Thymus (tissue), 11 donors: ENCODE data around the gene AJM1. TPM values are rescaled to one million over a fixed set of nuclear protein-coding genes. Genes with fewer than 3 reads are reported as not detected.

Source experiments
- DNase-seq, 9 donors: peaks; one replicate each; pipeline ENCODE4 v3.0.0-alpha.2; 2013; ENCODE audit warnings: low spot score in 9 of 9, low read depth in 6 of 9, missing footprints in 1 of 9
- H3K27ac ChIP-seq, 2 donors: one replicate each; pipeline ENCODE4 v1.5.1; 2013; ENCODE audit warnings: control low read depth in 1 of 2, low read depth in 1 of 2, low read length in 1 of 2, mild to moderate bottlenecking in 1 of 2, moderate library complexity in 1 of 2
- H3K27me3 ChIP-seq, 2 donors: one replicate each; pipeline ENCODE4 v1.5.1; 2013; ENCODE audit warnings: low read length in 1 of 2; ENCODE audit not compliant: control insufficient read depth in 2 of 2, insufficient read depth in 1 of 2
- H3K36me3 ChIP-seq, 2 donors: one replicate each; pipeline ENCODE4 v1.5.1; 2013; ENCODE audit warnings: low read length in 1 of 2, mild to moderate bottlenecking in 1 of 2, moderate library complexity in 1 of 2; ENCODE audit not compliant: control insufficient read depth in 2 of 2, insufficient read depth in 2 of 2
- H3K4me1 ChIP-seq, 2 donors: one replicate each; pipeline ENCODE4 v1.5.1; 2013; ENCODE audit warnings: low read length in 2 of 2; ENCODE audit not compliant: control insufficient read depth in 2 of 2, insufficient read depth in 2 of 2
- H3K4me3 ChIP-seq, 2 donors: one replicate each; pipeline ENCODE4 v1.5.1; 2013; ENCODE audit warnings: low read length in 2 of 2, control low read depth in 1 of 2, mild to moderate bottlenecking in 1 of 2
- H3K9me3 ChIP-seq, 2 donors: one replicate each; pipeline ENCODE4 v1.5.1; 2013; ENCODE audit warnings: low read length in 1 of 2, mild to moderate bottlenecking in 1 of 2; ENCODE audit not compliant: control insufficient read depth in 2 of 2, insufficient read depth in 1 of 2
- WGBS: extraction: QIAGEN DNeasy Blood & Tissue Kit; methylation state at CpG from one replicate; pipeline ENCODE4 v1.1.7; 2013; 5-methylcytosine and 5-hydroxymethylcytosine counted together
- polyA plus RNA-seq: library from polyadenylated mRNA; stranded (reverse); fragments of 200-250 nt; gene quantifications from one replicate; pipeline ENCODE4 v1.2.3, GENCODE V29; 2013
- total RNA-seq: library from RNA; stranded (reverse); fragments of 120-200 nt; gene quantifications from one replicate; pipeline ENCODE4 v1.2.4, GENCODE V29; 2013
- donor health status: healthy.

AJM1 gene
- total and polyA plus RNA-seq, 2 donors = 0.42 to 1.8 TPM

- peaks cover 17 to 32% of the 10 kb centered on the region in 2 donors for H3K4me1 ChIP-seq
- WGBS = 2% methylated on average over 48 of the region's 48 CpGs
Observed at GRCh38 chr9:136847826-136848392, 5.6 kb downstream of the AJM1 start.

GRCh38 chr9:136848393-136849037 lies 6.2 kb downstream of the AJM1 start:
- Histone ChIP-seq H3K4me3 (peak overlapping the region; percentile 74 to 85), H3K36me3 (peaks cover 0 to 5% of the 10 kb centered on the region in 2 donors), H3K27me3 (peaks cover 49 to 56% of the 10 kb centered on the region in 2 donors), H3K4me1 (peaks cover 14 to 26% of the 10 kb centered on the region in 2 donors), H3K27ac (peak overlapping the region in 1 of 2 donors; percentile 71), H3K9me3 (peaks cover 2 to 7% of the 10 kb centered on the region in 2 donors)
- 1% methylated on average over 52 of the region's 53 CpGs for WGBS
- DNase-seq = peak in 1 of 9 donors; percentile 48

More at GRCh38 chr9:136847826-136848392, 5.6 kb downstream of the AJM1 start:
- Histone ChIP-seq H3K27me3 (peaks cover 55 to 62% of the 10 kb centered on the region in 2 donors), H3K36me3 (peaks cover 0 to 5% of the 10 kb centered on the region in 2 donors), H3K4me3 (peak overlapping the region; percentile 74 to 85), H3K9me3 (peaks cover 2 to 7% of the 10 kb centered on the region in 2 donors), H3K27ac (peak overlapping the region; percentile 24 to 39)
- peak in 2 of 9 donors; percentile 41 to 64 for DNase-seq

GRCh38 chr9:136849038-136849959 lies 7.0 kb downstream of the AJM1 start, which contains the start of gene PHPT1:
Gene PHPT1 (plus strand): TSS chr9:136849409. CDS start chr9:136849431, 22 bp downstream.
- Histone ChIP-seq H3K9me3 (peaks cover 0 to 7% of the 10 kb centered on the region in 2 donors), H3K27ac (peak within 1 kb of the TSS; percentile 81 to 87), H3K27me3 (peaks cover 42 to 48% of the 10 kb centered on the region in 2 donors), H3K36me3 (peaks cover 0 to 5% of the 10 kb centered on the region in 2 donors), H3K4me3 (peak within 1 kb of the TSS; percentile 74 to 85), H3K4me1 (peaks cover 11 to 20% of the 10 kb centered on the region in 2 donors)
- WGBS = 2% methylated on average over 77 of the region's 77 CpGs
- peak; percentile 93 to 98 (median 96) for DNase-seq

GRCh38 chr9:136849960-136850865 lies 7.9 kb downstream of the AJM1 start:
- H3K36me3 ChIP-seq = peaks cover 0 to 5% of the 10 kb centered on the region in 2 donors
- no peak for DNase-seq
- no peak overlapping the region for H3K27ac ChIP-seq
- H3K4me3 ChIP-seq = peak overlapping the region; percentile 74 to 85
- H3K4me1 ChIP-seq = peaks cover 11 to 20% of the 10 kb centered on the region in 2 donors
- 78% methylated on average over 43 of the region's 43 CpGs for WGBS
- peaks cover 0 to 7% of the 10 kb centered on the region in 2 donors for H3K9me3 ChIP-seq
- peaks cover 33 to 43% of the 10 kb centered on the region in 2 donors for H3K27me3 ChIP-seq

- no peak overlapping the region for H3K4me3 ChIP-seq
- H3K36me3 ChIP-seq = peaks cover 0 to 5% of the 10 kb centered on the region in 2 donors
- DNase-seq = no peak
- H3K27me3 ChIP-seq = peaks cover 24 to 34% of the 10 kb centered on the region in 2 donors
- H3K27ac ChIP-seq = no peak overlapping the region
- 95% methylated on average over 23 of the region's 23 CpGs for WGBS
- H3K4me1 ChIP-seq = peaks cover 11 to 20% of the 10 kb centered on the region in 2 donors
- peaks cover 0 to 3% of the 10 kb centered on the region in 2 donors for H3K9me3 ChIP-seq
Observed at GRCh38 chr9:136850866-136851775, 8.8 kb downstream of the AJM1 start.

GRCh38 chr9:136851941-136852663 lies 9.8 kb downstream of the AJM1 start, which contains the start of gene MAMDC4:
Gene MAMDC4 (plus strand): TSS chr9:136852346. CDS start chr9:136852417, 71 bp downstream.
- 94% methylated on average over 23 of the region's 23 CpGs for WGBS
- Histone ChIP-seq H3K4me3 (no peak within 1 kb of the TSS), H3K4me1 (peaks cover 8 to 20% of the 10 kb centered on the region in 2 donors), H3K27ac (no peak within 1 kb of the TSS), H3K36me3 (peaks cover 0 to 5% of the 10 kb centered on the region in 2 donors), H3K27me3 (peaks cover 14 to 24% of the 10 kb centered on the region in 2 donors), H3K9me3 (peaks cover 0 to 3% of the 10 kb centered on the region in 2 donors)
- DNase-seq = no peak
